LNCaP clone FGC (cell line): Measurements from ENCODE around the gene DYNC1LI2.

Experiments used
- DNase-seq: peaks from one replicate; pipeline ENCODE4 v3.0.0-alpha.2; 2011; ENCODE audit warnings: low read depth
- H3K4me3 ChIP-seq: 2 replicates; pipeline ENCODE4 v1.5.1; 2011; ENCODE audit warnings: mild to moderate bottlenecking, low read depth, low read length, control low read depth
- CTCF ChIP-seq: IDR thresholded peaks from 2 replicates; pipeline ENCODE4 v1.5.1; 2012; ENCODE audit warnings: mild to moderate bottlenecking; ENCODE audit not compliant: control insufficient read depth, insufficient read depth; ENCODE audit errors: extremely low read depth

The DYNC1LI2 gene

GRCh38 chr16:66728117-66728787 is 23.2 kb downstream of the DYNC1LI2 start:
- peak; percentile 55 for TF ChIP-seq CTCF

DNA sequence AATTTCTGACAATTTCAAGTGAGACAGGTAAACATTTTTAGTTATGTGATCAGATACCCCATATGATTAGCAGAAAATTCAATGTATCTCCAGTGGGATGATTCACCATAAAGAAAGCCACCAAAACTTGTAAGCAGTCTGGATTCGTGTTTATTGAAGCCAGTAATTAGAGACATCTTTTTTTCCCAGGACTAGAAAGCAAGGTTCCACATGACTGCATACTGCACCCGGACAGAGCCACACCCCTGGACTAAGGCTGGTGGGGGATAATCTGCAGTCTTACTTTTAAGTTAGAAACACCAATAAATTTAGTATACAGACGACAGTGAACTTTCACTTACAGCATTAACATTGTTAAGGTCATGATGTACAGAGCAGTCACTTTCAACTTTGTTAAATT is 30.6 kb downstream of the DYNC1LI2 start:
- DNase-seq: no peak
- H3K4me3 ChIP-seq: no peak overlapping the region
- no peak for TF ChIP-seq CTCF

More at GRCh38 chr16:66728117-66728787, 23.2 kb downstream of the DYNC1LI2 start:
- peak; percentile 71 for DNase-seq
- no peak overlapping the region for H3K4me3 ChIP-seq

- H3K4me3 ChIP-seq: no peak overlapping the region
- TF ChIP-seq CTCF: no peak
- DNase-seq: no peak
Measured at GRCh38 chr16:66719246-66719645, 32.2 kb downstream of the DYNC1LI2 start.

- no peak overlapping the region for H3K4me3 ChIP-seq
- no peak for TF ChIP-seq CTCF
- DNase-seq: no peak
Measured at GRCh38 chr16:66717776-66718175, 33.6 kb downstream of the DYNC1LI2 start.

GRCh38 chr16:66717112-66717675 is 34.2 kb downstream of the DYNC1LI2 start:
- no peak for DNase-seq
- TF ChIP-seq CTCF: peak; percentile 37; the same call in 1 of the 2 replicates
- no peak overlapping the region for H3K4me3 ChIP-seq

- TF ChIP-seq CTCF: no peak
- no peak overlapping the region for H3K4me3 ChIP-seq
- no peak for DNase-seq
Measured at GRCh38 chr16:66714654-66715307, 36.6 kb downstream of the DYNC1LI2 start.
